ENCODE data around the gene GAPVD1.
"Not testable (repeated sequence)": the region's sequence is repeated elsewhere in the genome, so short reads cannot be mapped to it uniquely, and the experiment has no call there.

Gene GAPVD1

GRCh38 chr9:125374443-125375309, 113.0 kb downstream of the GAPVD1 start:
- peak; percentile 67 for DNase-seq

GRCh38 chr9:125375820-125376219, 114.2 kb downstream of the GAPVD1 start:
- no peak for DNase-seq

GRCh38 chr9:125376261-125377226, 114.9 kb downstream of the GAPVD1 start:
- DNase-seq = no peak

- DNase-seq = no peak
Measured at GRCh38 chr9:125377584-125378250, 116.1 kb downstream of the GAPVD1 start.

- DNase-seq = no peak
Measured at GRCh38 chr9:125378778-125379177, 117.2 kb downstream of the GAPVD1 start.

- DNase-seq = no peak
Measured at GRCh38 chr9:125379208-125379607, 117.6 kb downstream of the GAPVD1 start.

- DNase-seq = no peak
Measured at GRCh38 chr9:125380406-125380805, 118.8 kb downstream of the GAPVD1 start.

- DNase-seq = no peak
Measured at GRCh38 chr9:125387861-125388524, 126.4 kb downstream of the GAPVD1 start.

GRCh38 chr9:125388978-125389377, 127.4 kb downstream of the GAPVD1 start:
- DNase-seq = no peak

GRCh38 chr9:125391704-125392103, 130.1 kb downstream of the GAPVD1 start:
- DNase-seq = no peak

- DNase-seq = no peak
Measured at GRCh38 chr9:125393426-125393825, 131.8 kb downstream of the GAPVD1 start.

GRCh38 chr9:125396799-125397198, 135.2 kb downstream of the GAPVD1 start:
- no peak for DNase-seq

- no peak for DNase-seq
Measured at GRCh38 chr9:125397736-125398135, 136.1 kb downstream of the GAPVD1 start.

GRCh38 chr9:125398243-125398642, 136.6 kb downstream of the GAPVD1 start:
- DNase-seq = no peak

- DNase-seq = no peak
Measured at GRCh38 chr9:125399165-125399564, 137.5 kb downstream of the GAPVD1 start.

- no peak for DNase-seq
Measured at GRCh38 chr9:125399666-125400065, 138.0 kb downstream of the GAPVD1 start.

GRCh38 chr9:125400232-125400631, 138.6 kb downstream of the GAPVD1 start:
- DNase-seq = not testable (repeated sequence)

- no peak for DNase-seq
Measured at GRCh38 chr9:125400725-125401716, 139.4 kb downstream of the GAPVD1 start.

- no peak for DNase-seq
Measured at GRCh38 chr9:125404733-125405132, 143.1 kb downstream of the GAPVD1 start.

GRCh38 chr9:125405938-125406809, 144.5 kb downstream of the GAPVD1 start:
- DNase-seq = no peak
